Ascending aorta (tissue), 2 donors: ENCODE data around the gene SNAI1. TPM values are rescaled to one million over a fixed set of nuclear protein-coding genes. Genes with fewer than 3 reads are reported as not detected.

ENCODE experiments used
- DNase-seq, 2 donors: peaks; one replicate each; pipeline ENCODE4 v3.0.0-alpha.2; 2019; ENCODE audit warnings: low spot score in 2 of 2
- H3K27ac ChIP-seq, 2 donors: fragments of 200-600 bp; sonication (generic); one replicate each; pipeline ENCODE4 v1.5.1; 2016 to 2017; ENCODE audit warnings: mild to moderate bottlenecking in 1 of 2
- H3K27me3 ChIP-seq: fragments of 200-600 bp; sonication (generic); one replicate; pipeline ENCODE4 v1.5.1; 2017
- H3K36me3 ChIP-seq, 2 donors: fragments of 200-600 bp; sonication (generic); one replicate each; pipeline ENCODE4 v1.5.1; 2016
- H3K4me1 ChIP-seq, 2 donors: fragments of 200-600 bp; sonication (generic); one replicate each; pipeline ENCODE4 v1.5.1; 2016 to 2017; ENCODE audit warnings: mild to moderate bottlenecking in 1 of 2
- H3K4me3 ChIP-seq, 2 donors: fragments of 200-600 bp; sonication (generic); one replicate each; pipeline ENCODE4 v1.5.1; 2016 to 2017; ENCODE audit warnings: mild to moderate bottlenecking in 1 of 2
- H3K9me3 ChIP-seq, 2 donors: fragments of 200-600 bp; sonication (generic); one replicate each; pipeline ENCODE4 v1.5.1; 2016
- CTCF ChIP-seq, 3 experiments: fragments of 200-600 bp in 2 of 3; fragments of 450-650 bp in 1 of 3; sonication (generic) in 2 of 3; IDR thresholded peaks; one replicate each; pipeline ENCODE4 v1.5.1; 2016 to 2019; ENCODE audit warnings: antibody characterized with exemption in 3 of 3, mild to moderate bottlenecking in 1 of 3, moderate library complexity in 1 of 3
- intact Hi-C: fragments of 100-400 bp; cut with DNase I; formaldehyde crosslinking; loops from one replicate; pipeline ENCODE4 v1.15.1; 2023
- total RNA-seq: library from RNA; depleted of rRNA; stranded (reverse); fragments of >200 nt; gene quantifications from one replicate; pipeline ENCODE4 v1.1.0, GENCODE V29; 2016

The SNAI1 gene
- total RNA-seq, 1 donor from 2014 or later = 64.4 TPM

GRCh38 chr20:49983123-49983847 lies 505 bp downstream of the SNAI1 start:
- TF ChIP-seq CTCF (IDR thresholded peaks at IDR 0.05) = no peak
- DNase-seq = no peak
- Histone ChIP-seq H3K36me3 (peaks cover 0 to 2% of the 10 kb centered on the region in 2 donors), H3K4me3 (peak overlapping the region; percentile 66 to 80), H3K9me3 (no peaks in the 10 kb centered on the region), H3K4me1 (peaks cover 12 to 37% of the 10 kb centered on the region in 2 donors), H3K27ac (peak overlapping the region; percentile 69 to 71), H3K27me3 (no peaks in the 10 kb centered on the region)
- intact Hi-C loops = loop anchor here (2.0 to 5.0 kb wide), 3 partner anchors 44 to 184 kb away; no protein-coding TSS in a partner anchor

GRCh38 chr20:49983848-49984408 lies 1.1 kb downstream of the SNAI1 start:
- peak overlapping the region; percentile 69 to 71 for H3K27ac ChIP-seq
- no peaks in the 10 kb centered on the region for H3K9me3 ChIP-seq
- H3K4me3 ChIP-seq = peak overlapping the region; percentile 66 to 80
- intact Hi-C loops = loop anchor here (2.0 to 5.0 kb wide), 3 partner anchors 43 to 183 kb away; no protein-coding TSS in a partner anchor
- H3K36me3 ChIP-seq = peaks cover 0 to 3% of the 10 kb centered on the region in 2 donors
- peaks cover 14 to 38% of the 10 kb centered on the region in 2 donors for H3K4me1 ChIP-seq
- no peak for TF ChIP-seq CTCF (IDR thresholded peaks at IDR 0.05)
- DNase-seq = no peak
- H3K27me3 ChIP-seq = no peaks in the 10 kb centered on the region

DNA sequence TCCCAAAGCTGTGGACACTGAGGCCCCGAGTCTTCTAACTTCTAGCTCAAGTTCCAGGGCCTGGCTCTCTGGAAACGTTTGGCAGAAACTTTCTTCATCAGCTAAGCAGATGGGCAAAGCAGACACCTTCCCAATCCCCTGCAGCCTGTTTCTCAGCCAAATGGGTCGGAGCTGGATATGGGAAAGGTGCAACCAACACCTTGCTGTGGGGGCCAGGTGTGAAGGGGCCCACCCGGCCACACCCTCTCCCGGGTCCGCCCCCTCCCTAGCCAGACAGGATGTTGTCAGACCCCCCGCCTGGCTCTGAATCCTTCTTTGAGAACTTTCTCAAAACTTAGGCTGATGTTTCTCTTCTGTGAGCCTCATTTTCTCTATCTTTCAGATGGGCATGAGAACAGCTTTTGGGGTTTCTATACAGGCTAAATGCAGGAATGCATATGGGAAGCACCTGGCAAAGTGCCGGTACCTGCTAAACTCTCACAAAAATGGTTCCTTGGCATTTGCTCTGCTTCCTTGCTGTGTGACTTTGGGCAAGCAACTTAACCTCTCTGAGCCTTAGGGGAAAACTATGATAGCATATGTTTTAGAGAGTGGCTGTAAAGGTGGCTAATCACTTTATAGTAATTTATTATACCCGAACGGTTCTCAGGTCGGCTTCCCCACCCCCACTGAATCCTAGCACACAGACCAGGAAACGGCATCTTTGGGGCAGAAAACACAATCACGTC lies 1.8 kb downstream of the SNAI1 start:
- no peak for TF ChIP-seq CTCF (IDR thresholded peaks at IDR 0.05)
- peaks cover 0 to 3% of the 10 kb centered on the region in 2 donors for H3K36me3 ChIP-seq
- H3K9me3 ChIP-seq = no peaks in the 10 kb centered on the region
- no peaks in the 10 kb centered on the region for H3K27me3 ChIP-seq
- peaks cover 19 to 41% of the 10 kb centered on the region in 2 donors for H3K4me1 ChIP-seq
- no peak for DNase-seq
- peak overlapping the region; percentile 66 to 80 for H3K4me3 ChIP-seq
- intact Hi-C loops = loop anchor here (5.0 kb wide), 1 partner anchor 183 kb away; no protein-coding TSS in a partner anchor
- H3K27ac ChIP-seq = peak overlapping the region; percentile 69 to 71

DNA sequence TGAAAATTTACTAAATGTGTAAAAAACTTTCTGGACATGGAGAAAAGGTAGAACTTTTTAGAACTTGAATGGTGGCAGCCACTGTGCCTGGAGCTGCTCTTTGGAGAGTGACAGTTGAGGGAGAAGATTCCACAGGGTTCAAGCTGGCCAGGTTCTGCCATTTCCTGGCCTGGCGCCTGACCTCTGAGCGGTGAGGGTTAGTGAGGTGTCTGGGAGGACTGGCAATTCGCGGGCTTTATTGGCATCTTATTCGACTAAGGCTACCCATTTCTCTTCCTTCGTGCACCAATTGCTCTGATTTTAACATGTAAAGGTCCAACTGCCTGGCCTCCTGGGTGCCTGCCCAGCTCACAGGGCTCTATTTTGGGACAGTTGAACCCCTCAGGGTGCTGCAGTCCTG lies 2.4 kb downstream of the SNAI1 start:
- no peak for TF ChIP-seq CTCF (IDR thresholded peaks at IDR 0.05)
- H3K9me3 ChIP-seq = no peaks in the 10 kb centered on the region
- no peaks in the 10 kb centered on the region for H3K27me3 ChIP-seq
- peaks cover 23 to 47% of the 10 kb centered on the region in 2 donors for H3K4me1 ChIP-seq
- peak overlapping the region; percentile 66 to 80 for H3K4me3 ChIP-seq
- peak overlapping the region in 1 of 2 donors; percentile 15 for H3K27ac ChIP-seq
- H3K36me3 ChIP-seq = peaks cover 0 to 3% of the 10 kb centered on the region in 2 donors
- intact Hi-C loops = no loop called here
- no peak for DNase-seq

DNA sequence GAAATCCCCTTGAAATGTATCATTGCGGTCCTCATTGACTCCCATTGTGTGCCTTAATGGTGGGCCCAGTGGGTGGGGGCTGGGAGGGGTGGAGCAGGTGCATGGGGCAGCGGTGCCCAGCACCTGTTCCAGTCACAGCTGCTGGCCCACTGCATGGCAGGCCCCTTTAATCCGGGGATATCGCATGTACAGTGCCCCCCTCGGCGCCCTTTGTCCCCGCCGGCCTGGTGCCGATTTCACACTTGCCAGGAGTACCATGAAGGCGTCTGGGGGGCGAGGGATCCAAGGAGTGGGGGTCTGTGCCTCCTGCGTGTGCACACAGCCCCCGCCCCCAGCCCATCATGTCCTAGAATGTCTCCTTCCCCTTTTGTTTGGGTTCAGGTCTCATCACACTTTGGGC lies 2.8 kb downstream of the SNAI1 start:
- Histone ChIP-seq H3K9me3 (no peaks in the 10 kb centered on the region), H3K36me3 (peaks cover 0 to 3% of the 10 kb centered on the region in 2 donors), H3K4me1 (peaks cover 25 to 51% of the 10 kb centered on the region in 2 donors), H3K27ac (no peak overlapping the region), H3K27me3 (no peaks in the 10 kb centered on the region), H3K4me3 (peak overlapping the region in 1 of 2 donors; percentile 80)
- intact Hi-C loops = no loop called here
- no peak for TF ChIP-seq CTCF (IDR thresholded peaks at IDR 0.05)
- DNase-seq = no peak
